Measurements from ENCODE around the gene TRIM5. TPM values are rescaled to one million over a fixed set of nuclear protein-coding genes. Genes with fewer than 3 reads are reported as not detected.
A peak's percentile ranks its signal among the peaks of the same experiment; 100 is the strongest.
"Not testable (repeated sequence)": the region's sequence is repeated elsewhere in the genome, so short reads cannot be mapped to it uniquely, and the experiment has no call there.

TRIM5 gene
- total RNA-seq, 1 donor from 2014 or later: 45.1 TPM

GRCh38 chr11:5691964-5692361, 7.1 kb upstream of the TRIM5 start:
- H3K36me3 ChIP-seq: peaks cover under 1 to 10% of the 10 kb centered on the region in 2 donors
- no peak for TF ChIP-seq CTCF (IDR thresholded peaks at IDR 0.05)
- H3K9me3 ChIP-seq: no peaks in the 10 kb centered on the region
- no peak for DNase-seq (ENCODE audit: low spot score in 2 of 2)
- H3K4me3 ChIP-seq: no peak overlapping the region
- peak overlapping the region; percentile 21 to 27 for H3K27ac ChIP-seq
- peaks cover 0 to 17% of the 10 kb centered on the region in 2 donors for H3K4me1 ChIP-seq
- H3K27me3 ChIP-seq: no peaks in the 10 kb centered on the region
- intact Hi-C loops (cut with DNase I): loop anchor here (10.0 kb wide), 2 partner anchors 993 to 1823 kb away; partner anchors contain the start of genes MRPL17 and PPFIBP2

DNA sequence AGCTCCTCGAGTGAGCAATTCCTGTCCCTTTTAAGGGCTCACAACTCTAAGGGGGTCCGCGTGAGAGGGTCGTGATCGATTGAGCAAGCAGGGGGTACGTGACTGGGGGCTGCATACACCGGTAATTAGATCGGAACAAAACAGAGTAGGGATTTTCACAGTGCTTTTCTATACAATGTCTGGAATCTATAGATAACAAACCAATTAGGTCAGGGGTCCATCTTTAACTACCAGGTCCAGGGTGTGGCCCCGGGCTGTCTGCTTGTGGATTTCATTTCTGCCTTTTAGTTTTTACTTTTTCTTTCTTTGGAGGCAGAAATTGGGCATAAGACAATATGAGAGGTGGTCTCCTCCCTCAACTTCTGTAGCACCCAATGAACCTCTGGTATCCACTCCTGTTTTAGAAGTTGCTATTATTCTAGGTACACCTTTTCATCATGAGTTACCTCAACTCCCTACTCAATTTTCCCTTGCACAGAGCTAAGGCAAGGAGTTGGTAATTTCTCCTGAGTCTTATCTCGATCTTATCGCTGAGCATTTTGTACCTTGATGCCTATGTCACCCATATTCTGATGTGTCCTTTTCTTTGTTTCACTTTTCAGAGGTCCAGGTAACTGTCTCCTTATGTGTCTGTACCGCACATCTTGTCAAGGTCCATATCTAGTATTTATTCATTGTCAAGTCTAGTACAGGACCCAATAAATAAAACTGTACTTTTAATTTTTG, 6.5 kb upstream of the TRIM5 start:
- not testable (repeated sequence) for H3K36me3 ChIP-seq; H3K9me3 ChIP-seq; H3K27me3 ChIP-seq; DNase-seq (ENCODE audit: low spot score in 2 of 2)
- Histone ChIP-seq H3K4me1 (peaks cover 0 to 17% of the 10 kb centered on the region in 2 donors), H3K4me3 (peak overlapping the region; percentile 48 to 63), H3K27ac (peak overlapping the region; percentile 82 to 87)
- intact Hi-C loops (cut with DNase I): loop anchor here (10.0 kb wide), 2 partner anchors 993 to 1823 kb away; partner anchors contain the start of genes MRPL17 and PPFIBP2

DNA sequence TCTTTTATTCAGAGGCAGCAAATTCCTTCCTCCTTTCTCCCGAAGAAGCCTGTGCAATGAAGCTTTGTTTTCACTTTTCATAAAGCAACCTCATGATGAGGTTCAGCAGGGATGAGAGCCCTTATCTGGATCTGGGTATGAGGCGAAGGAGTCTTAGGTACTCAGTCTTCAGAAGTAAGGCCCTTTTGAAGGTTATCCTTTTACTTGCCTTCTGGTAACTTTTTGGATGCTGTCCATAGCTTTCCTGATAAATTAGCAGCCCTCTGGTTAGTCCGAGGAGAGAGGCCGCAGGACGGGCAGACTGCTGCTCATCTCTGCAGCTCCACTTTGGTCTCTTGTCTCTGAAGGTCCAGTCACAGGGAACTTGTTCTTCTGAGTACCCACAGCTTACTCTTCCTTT, 5.9 kb upstream of the TRIM5 start:
- no peak for TF ChIP-seq CTCF (IDR thresholded peaks at IDR 0.05)
- no peaks in the 10 kb centered on the region for H3K9me3 ChIP-seq
- H3K27me3 ChIP-seq: no peaks in the 10 kb centered on the region
- no peak for DNase-seq (ENCODE audit: low spot score in 2 of 2)
- H3K36me3 ChIP-seq: no peaks in the 10 kb centered on the region
- H3K4me1 ChIP-seq: peaks cover 0 to 17% of the 10 kb centered on the region in 2 donors
- peak overlapping the region; percentile 48 to 63 for H3K4me3 ChIP-seq
- intact Hi-C loops (cut with DNase I): loop anchor here (10.0 kb wide), 2 partner anchors 994 to 1824 kb away; partner anchors contain the start of genes MRPL17 and PPFIBP2
- H3K27ac ChIP-seq: peak overlapping the region; percentile 82 to 87

DNA sequence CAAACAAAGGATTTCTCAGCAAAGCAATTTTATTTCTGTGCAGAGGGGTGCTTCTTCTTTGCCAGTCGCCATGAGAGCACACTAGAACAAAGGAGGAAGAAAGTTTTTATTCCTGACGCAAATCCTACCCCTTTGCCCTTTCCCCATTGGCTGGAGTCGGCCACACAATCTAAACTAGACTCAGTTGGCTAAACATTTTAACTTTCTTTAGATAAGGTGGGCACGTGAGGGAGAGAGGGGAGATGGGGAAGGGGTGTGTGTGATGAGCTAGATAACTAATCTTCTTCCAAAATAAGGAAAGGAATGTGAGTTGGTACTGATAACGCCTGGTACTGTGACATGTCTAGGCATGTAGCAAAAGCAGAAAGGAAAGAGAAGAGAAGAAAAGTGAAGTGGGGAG, 5.3 kb upstream of the TRIM5 start:
- DNase-seq (ENCODE audit: low spot score in 2 of 2): no peak
- no peaks in the 10 kb centered on the region for H3K9me3 ChIP-seq
- TF ChIP-seq CTCF (IDR thresholded peaks at IDR 0.05): no peak
- H3K4me3 ChIP-seq: peak overlapping the region; percentile 48 to 63
- H3K36me3 ChIP-seq: no peaks in the 10 kb centered on the region
- H3K27me3 ChIP-seq: no peaks in the 10 kb centered on the region
- peaks cover 3 to 20% of the 10 kb centered on the region in 2 donors for H3K4me1 ChIP-seq
- H3K27ac ChIP-seq: peak overlapping the region; percentile 82 to 87
- intact Hi-C loops (cut with DNase I): loop anchor here (10.0 kb wide), 2 partner anchors 995 to 1825 kb away; partner anchors contain the start of genes MRPL17 and PPFIBP2

GRCh38 chr11:5689551-5689983, 4.7 kb upstream of the TRIM5 start, which contains the start of gene TRIM22:
Gene TRIM22, plus strand, starts transcription at chr11:5689790. Its CDS starts 6,443 bp downstream, at chr11:5696233.
- Histone ChIP-seq H3K9me3 (no peaks in the 10 kb centered on the region), H3K4me3 (peak within 1 kb of the TSS; percentile 48 to 63), H3K27me3 (no peaks in the 10 kb centered on the region), H3K36me3 (no peaks in the 10 kb centered on the region), H3K4me1 (peaks cover 3 to 20% of the 10 kb centered on the region in 2 donors), H3K27ac (peak within 1 kb of the TSS; percentile 82 to 87)
- DNase-seq (ENCODE audit: low spot score in 2 of 2): peak; percentile 16 to 69
- TF ChIP-seq CTCF (IDR thresholded peaks at IDR 0.05): no peak
- intact Hi-C loops (cut with DNase I): loop anchor here (5.0 to 10.0 kb wide), 4 partner anchors 118 to 1082 kb away; partner anchors contain the start of genes CAVIN3, CNGA4, OR52N2 and TRIM68

GRCh38 chr11:5688482-5688881, 3.6 kb upstream of the TRIM5 start:
- H3K27ac ChIP-seq: peak overlapping the region; percentile 82 to 87
- H3K36me3 ChIP-seq: no peaks in the 10 kb centered on the region
- DNase-seq (ENCODE audit: low spot score in 2 of 2): no peak
- H3K4me3 ChIP-seq: no peak overlapping the region
- intact Hi-C loops (cut with DNase I): loop anchor here (5.0 to 10.0 kb wide), 4 partner anchors 119 to 1081 kb away; partner anchors contain the start of genes CAVIN3, CNGA4, OR52N2 and TRIM68
- H3K27me3 ChIP-seq: no peaks in the 10 kb centered on the region
- H3K9me3 ChIP-seq: no peaks in the 10 kb centered on the region
- H3K4me1 ChIP-seq: peaks cover 3 to 17% of the 10 kb centered on the region in 2 donors
- TF ChIP-seq CTCF (IDR thresholded peaks at IDR 0.05): no peak
